B cell (primary cell): ENCODE results near the gene HOXA3. TPM values are rescaled to one million over a fixed set of nuclear protein-coding genes. Genes with fewer than 3 reads are reported as not detected.
A peak's percentile ranks its signal among the peaks of the same experiment; 100 is the strongest.

ENCODE experiments used
- ATAC-seq: fragments of 200-7000 bp; cut with Tn5 transposase; one replicate; pipeline ENCODE4 v1.10.0; 2021; ENCODE audit warnings: low read depth, mild to moderate bottlenecking, moderate number of reproducible peaks, moderate library complexity
- CTCF ChIA-PET: fragments of 350-600 bp; sonication (Branson Sonifier 250); formaldehyde crosslinking; loops from one replicate; lab custom pipeline; 2021; ENCODE audit warnings: antibody characterized with exemption, inconsistent platforms; lab: Charles Lee
- POLR2A ChIA-PET: fragments of 350-600 bp; sonication (Branson Sonifier 250); formaldehyde crosslinking; loops from one replicate; lab custom pipeline; 2021; ENCODE audit warnings: antibody characterized with exemption; lab: Charles Lee
- DNase-seq: peaks from one replicate; pipeline ENCODE4 v3.0.0; 2013
- H2AFZ ChIP-seq: 2 replicates; pipeline ENCODE4 v1.6.1; 2012; ENCODE audit warnings: mild to moderate bottlenecking, low read depth, low read length; ENCODE audit not compliant: insufficient read depth, poor library complexity, severe bottlenecking
- H3K27ac ChIP-seq, 2 donors: 1 replicate in 1 of 2; 2 replicates in 1 of 2; pipeline ENCODE4 v1.5.1; 2012 to 2013; ENCODE audit warnings: low read length in 2 of 2, mild to moderate bottlenecking in 2 of 2, moderate library complexity in 1 of 2
- H3K27me3 ChIP-seq, 4 experiments: fragments of 200-600 bp in 1 of 4; sonication (generic) in 1 of 4; replicated peaks in 1 of 4; 1 replicate in 2 of 4; 2 replicates in 2 of 4; pipeline versions ENCODE4 v1.6.1 to v1.7.0; 2013 to 2016; ENCODE audit warnings: low read length in 3 of 4, mild to moderate bottlenecking in 2 of 4, mixed read lengths in 1 of 4, moderate library complexity in 1 of 4; ENCODE audit not compliant: insufficient read depth in 4 of 4, control insufficient read depth in 3 of 4; ENCODE audit errors: control extremely low read depth in 1 of 4
- H3K36me3 ChIP-seq, 2 experiments: replicated peaks in 1 of 2; 1 replicate in 1 of 2; 2 replicates in 1 of 2; pipeline versions ENCODE4 v1.6.1 to v1.7.1; 2013; ENCODE audit warnings: low read length in 1 of 2; ENCODE audit not compliant: insufficient read depth in 2 of 2, control insufficient read depth in 1 of 2; ENCODE audit errors: control extremely low read depth in 1 of 2, extremely low read depth in 1 of 2
- H3K4me1 ChIP-seq, 2 donors: fragments of 200-600 bp in 1 of 2; sonication (generic) in 1 of 2; 1 replicate in 1 of 2; 2 replicates in 1 of 2; pipeline versions ENCODE4 v1.5.1 to v1.6.1; 2013 to 2017; ENCODE audit warnings: low read length in 2 of 2; ENCODE audit not compliant: control insufficient read depth in 2 of 2, insufficient read depth in 2 of 2
- H3K4me2 ChIP-seq: replicated peaks from 2 replicates; pipeline ENCODE3; 2012; ENCODE audit warnings: mild to moderate bottlenecking, low read depth, low read length; ENCODE audit not compliant: poor library complexity, severe bottlenecking
- H3K4me3 ChIP-seq, 5 experiments: fragments of 200-600 bp in 1 of 5; sonication (generic) in 1 of 5; 1 replicate in 3 of 5; 2 replicates in 2 of 5; pipeline versions ENCODE4 v1.5.1 to v1.7.0; 2011 to 2016; ENCODE audit warnings: low read length in 4 of 5, mild to moderate bottlenecking in 4 of 5, low read depth in 2 of 5, control low read depth in 1 of 5, moderate library complexity in 1 of 5; ENCODE audit not compliant: insufficient read depth in 1 of 5; ENCODE audit errors: control extremely low read depth in 1 of 5, extremely low read depth in 1 of 5
- H3K79me2 ChIP-seq: fragments of 200-600 bp; sonication (generic); one replicate; pipeline ENCODE4 v1.6.0; 2016; ENCODE audit warnings: low read length; ENCODE audit not compliant: control insufficient read depth, insufficient read depth
- H3K9ac ChIP-seq: fragments of 200-600 bp; sonication (generic); 2 replicates; pipeline ENCODE4 v1.6.1; 2017; ENCODE audit warnings: mild to moderate bottlenecking, low read length, moderate library complexity
- H3K9me3 ChIP-seq, 3 donors: one replicate each; pipeline versions ENCODE4 v1.6.1 to v1.7.1; 2013; ENCODE audit warnings: low read length in 2 of 3; ENCODE audit not compliant: control insufficient read depth in 2 of 3, insufficient read depth in 1 of 3; ENCODE audit errors: control extremely low read depth in 1 of 3
- H4K20me1 ChIP-seq: 2 replicates; pipeline ENCODE4 v1.6.0; 2012; ENCODE audit warnings: mild to moderate bottlenecking, low read length; ENCODE audit not compliant: insufficient read depth, control insufficient read depth, poor library complexity, severe bottlenecking
- H3K27ac Mint-ChIP-seq: one replicate; pipeline ENCODE4 v1.8.0; 2021; ENCODE audit warnings: mixed read lengths
- H3K27me3 Mint-ChIP-seq: one replicate; pipeline ENCODE4 v1.8.0; 2021; ENCODE audit warnings: mixed read lengths
- H3K4me1 Mint-ChIP-seq: one replicate; pipeline ENCODE4 v1.8.0; 2021; ENCODE audit warnings: mixed read lengths
- H3K4me3 Mint-ChIP-seq: one replicate; pipeline ENCODE4 v1.8.0; 2021; ENCODE audit warnings: mixed read lengths
- H3K9me3 Mint-ChIP-seq: one replicate; pipeline ENCODE4 v1.8.0; 2022; ENCODE audit warnings: mixed read lengths; ENCODE audit not compliant: insufficient read depth
- CTCF ChIP-seq: fragments of 200-600 bp; IDR thresholded peaks from one replicate; pipeline ENCODE4 v1.8.0; 2022; ENCODE audit warnings: antibody characterized with exemption, mild to moderate bottlenecking
- EZH2 ChIP-seq: IDR thresholded peaks from 2 replicates; pipeline ENCODE4 v1.6.1; 2012; ENCODE audit warnings: borderline replicate concordance, low read depth, mild to moderate bottlenecking, moderate library complexity, low read length; ENCODE audit not compliant: insufficient read depth, poor library complexity, severe bottlenecking
- WGBS: methylation state at CpG from one replicate; pipeline ENCODE4 v1.1.5; 2013; ENCODE audit warnings: missing lambda C conversion rate; ENCODE audit not compliant: insufficient coverage; 5-methylcytosine and 5-hydroxymethylcytosine counted together
- intact Hi-C: fragments of 100-400 bp; cut with micrococcal nuclease; formaldehyde crosslinking; loops from one replicate; pipeline ENCODE4 v1.10.0; 2022
- polyA plus RNA-seq: library from polyadenylated mRNA; depleted of rRNA; stranded (reverse); fragments of >200 nt; gene quantifications from 2 replicates; pipeline ENCODE4 v1.2.3, GENCODE V29; 2012
- total RNA-seq, 2 donors: library from RNA; stranded (reverse); fragments of 120-200 nt in 1 of 2; gene quantifications; 1 replicate in 1 of 2; 2 replicates in 1 of 2; pipeline versions ENCODE4 v1.2.3 to v1.2.4, GENCODE V29; 2013 to 2022

The HOXA3 gene
- total and polyA plus RNA-seq, 2 donors (not counting 1 experiment from before 2014, with no cell fraction given): 0.07 TPM; not detected in 1

- Mint-ChIP-seq H3K4me3 (peak overlapping the region; percentile 86), H3K4me1 (peaks cover 38% of the 10 kb centered on the region), H3K27ac (no peak overlapping the region), H3K9me3 (no peaks in the 10 kb centered on the region), H3K27me3 (peaks cover 74% of the 10 kb centered on the region)
- TF ChIP-seq CTCF (no peak), EZH2 (no peak)
- 29% methylated on average over 23 of the region's 27 CpGs for WGBS
- ATAC-seq (no peak), DNase-seq (peak; percentile 51)
- H3K27ac ChIP-seq: no peak overlapping the region
- peak overlapping the region in 2 of 5 experiments; percentile 62 to 76 for H3K4me3 ChIP-seq
- intact Hi-C loops: loop anchor here (2.0 to 10.0 kb wide), 4 partner anchors 41 to 1082 kb away; partner anchors contain the start of gene HOXA13
- no peaks in the 10 kb centered on the region for H4K20me1 ChIP-seq
- H3K36me3 ChIP-seq: no peaks in the 10 kb centered on the region
- peaks cover 1 to 88% (median 77%) of the 10 kb centered on the region in 4 experiments for H3K27me3 ChIP-seq
- H3K9me3 ChIP-seq: peaks cover 0 to 76% (median 16%) of the 10 kb centered on the region in 3 donors
- H3K9ac ChIP-seq: peak overlapping the region; percentile 74
- peak overlapping the region; percentile 92 for H2AFZ ChIP-seq
- peaks cover 55 to 60% of the 10 kb centered on the region in 2 donors for H3K4me1 ChIP-seq
- H3K4me2 ChIP-seq: peak overlapping the region; percentile 99
- H3K79me2 ChIP-seq: no peaks in the 10 kb centered on the region
- POLR2A ChIA-PET: no interaction called here
- CTCF ChIA-PET: interaction anchor here (0.9 to 1.7 kb wide), 8 partner anchors 8 to 794 kb away, joined by 3 to 10 read pairs (median 4); partner anchors contain the start of gene HOXA10
Measured at GRCh38 chr7:27159266-27160144, 7.1 kb upstream of the HOXA3 start.
